GOT3 (cell line): ENCODE data around the gene MBD1.
"Not testable (repeated sequence)": the region's sequence is repeated elsewhere in the genome, so short reads cannot be mapped to it uniquely, and the experiment has no call there.

Experiments
- DNase-seq: peaks from one replicate; lab custom pipeline; 2025; ENCODE audit warnings: mixed read lengths; lab: John Stamatoyannopoulos, UW

The MBD1 gene

GRCh38 chr18:50273203-50274043, 7.9 kb downstream of the MBD1 start:
- DNase-seq, result no peak

GRCh38 chr18:50272568-50272967, 8.8 kb downstream of the MBD1 start:
- no peak for DNase-seq

GRCh38 chr18:50268022-50268747, 13.1 kb downstream of the MBD1 start:
- DNase-seq, result peak; percentile 7

- peak; percentile 10 for DNase-seq
Observed at GRCh38 chr18:50266248-50266704, 15.0 kb downstream of the MBD1 start, which contains the start of gene CFAP53. CFAP53 (minus strand) TSS chr18:50266495; CDS start chr18:50266404, 91 bp downstream.

GRCh38 chr18:50262977-50263376, 18.3 kb downstream of the MBD1 start:
- no peak for DNase-seq

- no peak for DNase-seq
Observed at GRCh38 chr18:50250935-50251334, 30.4 kb downstream of the MBD1 start.

GRCh38 chr18:50249576-50249975, 31.7 kb downstream of the MBD1 start:
- DNase-seq, result no peak

GRCh38 chr18:50247561-50247960, 33.8 kb downstream of the MBD1 start:
- DNase-seq, result no peak

GRCh38 chr18:50241768-50242167, 39.6 kb downstream of the MBD1 start:
- not testable (repeated sequence) for DNase-seq

GRCh38 chr18:50240080-50240563, 41.2 kb downstream of the MBD1 start:
- no peak for DNase-seq

- DNase-seq, result no peak
Observed at GRCh38 chr18:50232419-50232818, 48.9 kb downstream of the MBD1 start.

- no peak for DNase-seq
Observed at GRCh38 chr18:50231621-50232020, 49.7 kb downstream of the MBD1 start.

GRCh38 chr18:50220249-50220648, 61.1 kb downstream of the MBD1 start:
- not testable (repeated sequence) for DNase-seq
